Measurements from ENCODE around the gene UBA52.

DNA sequence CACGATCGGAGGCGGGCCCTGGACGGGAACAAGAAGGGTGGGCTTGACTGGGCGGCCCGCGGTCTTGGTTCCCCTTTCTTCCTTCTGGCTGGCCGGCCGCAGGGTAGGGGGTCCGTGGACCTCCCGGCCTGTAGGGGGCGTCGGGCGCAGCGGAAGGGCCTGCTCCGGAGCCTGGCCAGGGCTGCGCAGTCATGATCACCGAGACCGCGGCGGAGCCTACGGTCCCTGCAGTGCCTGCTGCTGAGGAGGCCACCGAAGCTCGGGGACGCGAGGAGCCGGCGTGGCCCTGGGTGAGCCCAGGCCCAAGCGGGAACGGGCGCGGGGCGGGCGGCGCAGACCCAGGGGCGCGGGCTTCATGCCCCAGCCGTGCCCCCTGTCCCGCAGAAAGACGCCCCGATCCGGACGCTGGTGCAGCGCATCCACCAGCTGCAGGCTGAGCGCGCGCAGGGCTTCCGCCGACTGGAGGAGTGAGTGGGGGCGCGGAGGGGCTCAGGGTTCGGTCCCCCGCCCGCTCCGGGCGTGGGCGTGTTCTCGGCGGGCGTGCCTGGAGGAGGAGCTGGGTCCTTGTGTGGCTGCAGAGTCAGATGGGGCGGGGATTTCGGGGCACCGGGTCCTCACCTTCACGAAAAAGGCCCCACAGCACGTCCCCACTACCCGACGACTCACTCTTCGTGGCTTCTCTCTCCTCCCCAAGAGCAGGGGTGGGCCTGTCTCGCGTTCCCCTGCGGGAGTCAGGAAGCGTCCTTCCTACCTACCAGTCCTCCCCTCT is 17.1 kb downstream of the UBA52 start, which contains the start of gene REX1BD:
- TF ChIP-seq POLR2AphosphoS5 (IDR thresholded peaks at IDR 0.05; ENCODE audit: borderline replicate concordance, low read depth, low read length), result peak; percentile 97
- no peak for TF ChIP-seq EZH2 (IDR thresholded peaks at IDR 0.05)
